GM12864 (cell line): ENCODE measurements around the gene ARPC5L.

ENCODE experiments used
- DNase-seq: peaks from one replicate; pipeline ENCODE4 v3.0.0-alpha.2; 2011; ENCODE audit warnings: low read depth
- H3K4me3 ChIP-seq: 2 replicates; pipeline ENCODE4 v1.5.1; 2011; ENCODE audit warnings: mild to moderate bottlenecking, low read depth, low read length, control low read depth
- CTCF ChIP-seq: IDR thresholded peaks from 2 replicates; pipeline ENCODE4 v1.5.1; 2011; ENCODE audit warnings: low read depth, mild to moderate bottlenecking, moderate library complexity, low read length, control low read depth, inconsistent platforms; ENCODE audit errors: missing control alignments

Gene ARPC5L

GRCh38 chr9:124869986-124870560 lies 8.1 kb downstream of the ARPC5L start:
- peak overlapping the region; percentile 99 for H3K4me3 ChIP-seq
- TF ChIP-seq CTCF: no peak
- peak; percentile 80 for DNase-seq

DNA sequence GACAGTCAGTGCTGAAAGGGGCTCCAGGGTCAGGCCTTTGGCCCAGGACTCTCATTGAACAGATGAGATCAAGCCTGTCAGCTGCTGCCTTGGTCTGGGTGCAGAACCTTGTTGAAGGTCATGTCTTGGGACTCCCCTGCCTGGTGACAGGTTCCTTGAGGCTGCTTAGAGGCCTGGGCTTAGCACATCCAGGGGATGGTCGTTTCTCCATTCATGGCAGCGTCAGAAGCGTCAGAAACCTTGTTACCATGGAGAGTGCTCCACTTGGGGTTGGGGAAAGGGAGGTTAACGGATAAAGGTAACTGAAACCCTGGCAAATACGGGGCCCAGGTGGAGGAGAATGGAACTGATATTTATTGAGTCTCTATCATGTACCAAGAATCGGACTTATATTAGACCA lies 8.8 kb downstream of the ARPC5L start:
- TF ChIP-seq CTCF: no peak
- DNase-seq: no peak
- H3K4me3 ChIP-seq: peak overlapping the region; percentile 99

- no peak for DNase-seq
- peak overlapping the region; percentile 99 for H3K4me3 ChIP-seq
- TF ChIP-seq CTCF: no peak
Observed at GRCh38 chr9:124871156-124871561, 9.2 kb downstream of the ARPC5L start.

DNA sequence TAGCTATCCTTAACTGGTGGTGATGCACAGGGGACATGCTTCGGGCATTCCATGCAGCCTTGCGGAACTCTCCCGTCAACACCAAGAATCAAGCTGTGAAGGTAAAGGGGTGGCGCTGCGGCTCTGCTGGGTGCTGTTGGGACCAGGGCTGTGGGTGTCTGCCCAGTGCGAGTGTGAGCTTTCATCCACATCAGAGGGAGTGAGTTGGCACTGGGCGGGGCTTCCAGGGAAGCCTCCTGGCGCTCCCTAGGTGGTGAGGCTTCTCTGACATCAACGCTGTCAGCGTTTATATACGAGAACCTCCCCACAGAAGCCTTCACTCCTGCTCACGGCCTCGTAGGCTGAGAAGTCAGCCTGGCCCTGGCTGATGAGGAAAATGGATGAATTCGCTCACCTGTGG lies 11.7 kb downstream of the ARPC5L start:
- H3K4me3 ChIP-seq: no peak overlapping the region; the same call in 1 of the 2 replicates
- no peak for DNase-seq
- TF ChIP-seq CTCF: no peak

DNA sequence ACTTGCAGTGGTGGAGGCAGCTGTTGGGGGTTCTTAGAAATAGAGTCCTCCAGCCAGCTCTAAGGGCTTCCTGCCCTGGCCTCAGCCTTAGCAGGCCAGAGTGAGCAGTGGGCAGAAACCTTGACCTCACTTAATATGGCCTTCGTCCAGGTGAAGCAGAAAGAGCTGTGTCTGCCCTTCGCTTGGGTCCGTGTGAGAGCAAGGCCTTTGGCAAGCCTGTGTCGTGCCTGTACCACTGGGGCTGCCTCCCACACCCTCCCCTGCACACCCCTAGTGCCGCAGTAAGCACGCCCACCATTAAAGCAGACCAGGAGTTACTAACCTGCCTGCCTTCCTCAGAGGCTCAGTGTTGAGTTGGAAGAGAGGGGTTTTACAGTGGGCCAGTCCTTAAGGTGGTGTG lies 13.6 kb downstream of the ARPC5L start:
- DNase-seq: no peak
- H3K4me3 ChIP-seq: no peak overlapping the region
- TF ChIP-seq CTCF: no peak

DNA sequence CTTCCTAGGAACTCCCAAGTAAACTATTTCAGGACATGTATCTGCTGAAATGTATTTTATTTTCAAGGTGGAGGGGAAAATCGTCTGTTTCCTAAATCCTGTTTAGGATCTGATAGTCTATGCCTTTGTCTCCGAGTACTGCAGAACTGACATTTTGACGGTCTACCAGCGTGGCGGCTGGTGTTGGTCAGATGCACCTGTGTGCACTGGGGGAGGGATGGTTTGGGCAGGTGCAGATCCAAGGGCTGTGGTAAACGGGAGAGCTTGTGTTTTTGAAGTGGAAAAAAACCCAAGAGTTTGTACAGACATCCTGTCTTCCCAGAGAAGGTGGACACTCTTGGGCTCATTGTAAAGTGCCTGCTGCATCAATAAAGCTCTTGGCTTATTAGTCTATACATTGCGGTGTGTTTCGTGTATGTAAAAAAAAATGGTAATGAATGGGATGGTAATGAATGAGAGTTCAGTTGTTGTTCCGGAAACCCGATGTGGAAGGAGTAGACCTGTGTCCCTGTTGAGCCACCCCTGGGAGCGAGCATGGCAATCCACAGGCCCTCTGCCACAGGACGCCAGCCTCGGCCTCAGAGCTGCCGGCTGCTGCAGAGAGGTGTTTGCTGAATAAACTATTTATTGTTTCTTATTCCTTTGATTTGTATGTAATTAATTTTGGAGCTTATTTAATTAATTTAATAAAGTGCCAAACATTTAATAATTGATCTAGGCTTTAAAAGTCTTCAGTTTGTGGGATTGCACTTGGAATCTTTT lies 15.3 kb downstream of the ARPC5L start:
- no peak for DNase-seq
- no peak for TF ChIP-seq CTCF
- H3K4me3 ChIP-seq: no peak overlapping the region

DNA sequence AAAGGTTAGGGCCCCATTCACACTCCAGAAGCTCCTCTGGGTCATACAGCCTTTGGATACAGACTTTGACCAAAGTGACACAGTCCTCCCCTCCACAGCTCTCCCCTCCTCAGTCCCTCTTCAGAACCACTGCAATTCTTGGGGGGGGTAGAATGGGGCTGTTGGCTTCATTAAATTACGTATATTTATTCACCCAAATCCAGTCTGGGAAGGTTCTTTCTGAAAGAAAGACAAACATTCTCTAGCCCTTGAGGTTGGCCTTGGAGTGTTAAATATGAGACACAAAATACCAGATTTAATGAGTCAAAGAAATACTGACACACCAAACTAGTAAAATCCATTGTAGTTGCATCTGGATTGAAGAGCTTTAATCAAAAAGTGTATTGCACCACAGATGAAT lies 16.1 kb downstream of the ARPC5L start:
- H3K4me3 ChIP-seq: no peak overlapping the region
- DNase-seq: no peak
- TF ChIP-seq CTCF: no peak
